ENCODE data around the gene FERMT3. TPM values are rescaled to one million over a fixed set of nuclear protein-coding genes. Genes with fewer than 3 reads are reported as not detected.

FERMT3 gene
- total RNA-seq, 1 donor from 2014 or later: 9.7 TPM

GRCh38 chr11:64218628-64219353 lies 12.3 kb downstream of the FERMT3 start:
- ATAC-seq (peak; percentile 81), DNase-seq (ENCODE audit: low spot score) (peak; percentile 81)

GRCh38 chr11:64219354-64219684 lies 12.8 kb downstream of the FERMT3 start:
- ATAC-seq (peak; percentile 4), DNase-seq (ENCODE audit: low spot score) (peak; percentile 52)

- ATAC-seq: no peak
- DNase-seq (ENCODE audit: low spot score): no peak
Measured at GRCh38 chr11:64219755-64220154, 13.2 kb downstream of the FERMT3 start.

- DNase-seq (ENCODE audit: low spot score): peak; percentile 46
Measured at GRCh38 chr11:64220271-64220670, 13.8 kb downstream of the FERMT3 start.

GRCh38 chr11:64220798-64221197 lies 14.3 kb downstream of the FERMT3 start:
- ATAC-seq: no peak

More at GRCh38 chr11:64220271-64220670, 13.8 kb downstream of the FERMT3 start:
- no peak for ATAC-seq

GRCh38 chr11:64222651-64223000 lies 16.1 kb downstream of the FERMT3 start:
- ATAC-seq (no peak), DNase-seq (ENCODE audit: low spot score) (no peak)

More at GRCh38 chr11:64220798-64221197, 14.3 kb downstream of the FERMT3 start:
- DNase-seq (ENCODE audit: low spot score): peak; percentile 47

GRCh38 chr11:64223001-64223651 lies 16.6 kb downstream of the FERMT3 start:
- peak; percentile 48 for DNase-seq (ENCODE audit: low spot score)
- ATAC-seq: no peak

- DNase-seq (ENCODE audit: low spot score): peak; percentile 48
- ATAC-seq: no peak
Measured at GRCh38 chr11:64224151-64224890, 17.8 kb downstream of the FERMT3 start.

- ATAC-seq: no peak
- no peak for DNase-seq (ENCODE audit: low spot score)
Measured at GRCh38 chr11:64224891-64225607, 18.5 kb downstream of the FERMT3 start.

- DNase-seq (ENCODE audit: low spot score): peak; percentile 94
- peak; percentile 85 for ATAC-seq
Measured at GRCh38 chr11:64225608-64226506, 19.3 kb downstream of the FERMT3 start, which contains the start of the genes NUDT22 and TRPT1. NUDT22 (plus strand) TSS chr11:64226274; CDS start chr11:64226653, 379 bp downstream. TRPT1 (minus strand) TSS chr11:64226186; CDS start chr11:64225860, 326 bp downstream.

- ATAC-seq (peak; percentile 35), DNase-seq (ENCODE audit: low spot score) (no peak)
Measured at GRCh38 chr11:64226507-64227051, 20.1 kb downstream of the FERMT3 start.

- DNase-seq (ENCODE audit: low spot score) (no peak), ATAC-seq (no peak)
Measured at GRCh38 chr11:64227405-64227956, 21.0 kb downstream of the FERMT3 start.

- ATAC-seq: no peak
Measured at GRCh38 chr11:64229090-64229743, 22.7 kb downstream of the FERMT3 start.

GRCh38 chr11:64229744-64230170 lies 23.2 kb downstream of the FERMT3 start:
- no peak for DNase-seq (ENCODE audit: low spot score)

More at GRCh38 chr11:64229090-64229743, 22.7 kb downstream of the FERMT3 start:
- DNase-seq (ENCODE audit: low spot score): no peak

GRCh38 chr11:64230171-64230984 lies 23.9 kb downstream of the FERMT3 start, which contains the start of gene DNAJC4:
DNAJC4 (plus strand) TSS chr11:64230548; CDS start chr11:64230855, 307 bp downstream.
- peak; percentile 72 for ATAC-seq
- peak; percentile 94 for DNase-seq (ENCODE audit: low spot score)

More at GRCh38 chr11:64229744-64230170, 23.2 kb downstream of the FERMT3 start:
- no peak for ATAC-seq

GRCh38 chr11:64230985-64231365 lies 24.5 kb downstream of the FERMT3 start:
- DNase-seq (ENCODE audit: low spot score) (no peak), ATAC-seq (no peak)

GRCh38 chr11:64231546-64231945 lies 25.0 kb downstream of the FERMT3 start:
- no peak for ATAC-seq

More at GRCh38 chr11:64231546-64231945, 25.0 kb downstream of the FERMT3 start:
- no peak for DNase-seq (ENCODE audit: low spot score)
